ENCODE measurements around the gene PCNT.

PCNT gene

GRCh38 chr21:46295996-46296752 lies 27.8 kb upstream of the PCNT start:
- peak in 1 of 2 experiments; percentile 77 for DNase-seq (ENCODE audit: low read depth in 1 of 2, low spot score in 1 of 2)
- H3K27me3 ChIP-seq (ENCODE audit: insufficient read depth, poor library complexity, severe bottlenecking): peaks cover 2% of the 10 kb centered on the region
- TF ChIP-seq GABPA (IDR thresholded peaks at IDR 0.05; ENCODE audit: low read depth) (no peak), POLR2AphosphoS5 (IDR thresholded peaks at IDR 0.05; ENCODE audit: low read depth) (no peak; the same call in 1 of the 2 replicates), SPI1 (IDR thresholded peaks at IDR 0.05; ENCODE audit: borderline replicate concordance, low read depth) (no peak), CTCF (IDR thresholded peaks at IDR 0.05; ENCODE audit: insufficient read depth, low read length) (no peak)
- TF ChIP-seq, protein P1, sequence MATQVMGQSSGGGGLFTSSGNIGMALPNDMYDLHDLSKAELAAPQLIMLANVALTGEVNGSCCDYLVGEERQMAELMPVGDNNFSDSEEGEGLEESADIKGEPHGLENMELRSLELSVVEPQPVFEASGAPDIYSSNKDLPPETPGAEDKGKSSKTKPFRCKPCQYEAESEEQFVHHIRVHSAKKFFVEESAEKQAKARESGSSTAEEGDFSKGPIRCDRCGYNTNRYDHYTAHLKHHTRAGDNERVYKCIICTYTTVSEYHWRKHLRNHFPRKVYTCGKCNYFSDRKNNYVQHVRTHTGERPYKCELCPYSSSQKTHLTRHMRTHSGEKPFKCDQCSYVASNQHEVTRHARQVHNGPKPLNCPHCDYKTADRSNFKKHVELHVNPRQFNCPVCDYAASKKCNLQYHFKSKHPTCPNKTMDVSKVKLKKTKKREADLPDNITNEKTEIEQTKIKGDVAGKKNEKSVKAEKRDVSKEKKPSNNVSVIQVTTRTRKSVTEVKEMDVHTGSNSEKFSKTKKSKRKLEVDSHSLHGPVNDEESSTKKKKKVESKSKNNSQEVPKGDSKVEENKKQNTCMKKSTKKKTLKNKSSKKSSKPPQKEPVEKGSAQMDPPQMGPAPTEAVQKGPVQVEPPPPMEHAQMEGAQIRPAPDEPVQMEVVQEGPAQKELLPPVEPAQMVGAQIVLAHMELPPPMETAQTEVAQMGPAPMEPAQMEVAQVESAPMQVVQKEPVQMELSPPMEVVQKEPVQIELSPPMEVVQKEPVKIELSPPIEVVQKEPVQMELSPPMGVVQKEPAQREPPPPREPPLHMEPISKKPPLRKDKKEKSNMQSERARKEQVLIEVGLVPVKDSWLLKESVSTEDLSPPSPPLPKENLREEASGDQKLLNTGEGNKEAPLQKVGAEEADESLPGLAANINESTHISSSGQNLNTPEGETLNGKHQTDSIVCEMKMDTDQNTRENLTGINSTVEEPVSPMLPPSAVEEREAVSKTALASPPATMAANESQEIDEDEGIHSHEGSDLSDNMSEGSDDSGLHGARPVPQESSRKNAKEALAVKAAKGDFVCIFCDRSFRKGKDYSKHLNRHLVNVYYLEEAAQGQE (IDR thresholded peaks at IDR 0.05; ENCODE audit: insufficient replicate concordance, low read depth): no peak
- H3K27ac ChIP-seq (replicated peaks): peak overlapping the region; percentile 39
- no peak overlapping the region for H3K4me3 ChIP-seq (replicated peaks; ENCODE audit: insufficient read depth, low read length)

- TF ChIP-seq CTCF (IDR thresholded peaks at IDR 0.05; ENCODE audit: insufficient read depth, low read length): no peak
- no peak for TF ChIP-seq GABPA (IDR thresholded peaks at IDR 0.05; ENCODE audit: low read depth)
- TF ChIP-seq POLR2AphosphoS5 (IDR thresholded peaks at IDR 0.05; ENCODE audit: low read depth): no peak
- no peak for TF ChIP-seq SPI1 (IDR thresholded peaks at IDR 0.05; ENCODE audit: borderline replicate concordance, low read depth)
- TF ChIP-seq, protein P1 (IDR thresholded peaks at IDR 0.05; ENCODE audit: insufficient replicate concordance, low read depth): no peak
- Histone ChIP-seq H3K4me3 (replicated peaks; ENCODE audit: insufficient read depth, low read length) (no peak overlapping the region), H3K27me3 (ENCODE audit: insufficient read depth, poor library complexity, severe bottlenecking) (peaks cover 2% of the 10 kb centered on the region), H3K27ac (replicated peaks) (no peak overlapping the region)
- DNase-seq (ENCODE audit: low read depth in 1 of 2, low spot score in 1 of 2): no peak
These were observed 26.4 kb upstream of the PCNT start for GRCh38 chr21:46297338-46298271.

GRCh38 chr21:46299167-46299566 lies 24.8 kb upstream of the PCNT start:
- H3K27me3 ChIP-seq (ENCODE audit: insufficient read depth, poor library complexity, severe bottlenecking): peaks cover 2% of the 10 kb centered on the region
- no peak overlapping the region for H3K27ac ChIP-seq (replicated peaks)

More at GRCh38 chr21:46299167-46299566, 24.8 kb upstream of the PCNT start:
- H3K4me3 ChIP-seq (replicated peaks; ENCODE audit: insufficient read depth, low read length): no peak overlapping the region
- DNase-seq (ENCODE audit: low read depth in 1 of 2, low spot score in 1 of 2): no peak
- TF ChIP-seq, protein P1 (IDR thresholded peaks at IDR 0.05; ENCODE audit: insufficient replicate concordance, low read depth): no peak
- no peak for TF ChIP-seq POLR2AphosphoS5 (IDR thresholded peaks at IDR 0.05; ENCODE audit: low read depth)
- no peak for TF ChIP-seq CTCF (IDR thresholded peaks at IDR 0.05; ENCODE audit: insufficient read depth, low read length)
- no peak for TF ChIP-seq SPI1 (IDR thresholded peaks at IDR 0.05; ENCODE audit: borderline replicate concordance, low read depth)
- no peak for TF ChIP-seq GABPA (IDR thresholded peaks at IDR 0.05; ENCODE audit: low read depth)
